GM21825 (cell line): Measurements from ENCODE around the gene NCK2.
A peak's percentile ranks its signal among the peaks of the same experiment; 100 is the strongest.

Source experiments
- ATAC-seq: cut with Tn5 transposase; IDR thresholded peaks from one replicate; pipeline ENCODE4 v1.9.1; 2021; ENCODE audit warnings: mild to moderate bottlenecking, moderate library complexity; ENCODE audit not compliant: unreplicated experiment

NCK2 gene

DNA sequence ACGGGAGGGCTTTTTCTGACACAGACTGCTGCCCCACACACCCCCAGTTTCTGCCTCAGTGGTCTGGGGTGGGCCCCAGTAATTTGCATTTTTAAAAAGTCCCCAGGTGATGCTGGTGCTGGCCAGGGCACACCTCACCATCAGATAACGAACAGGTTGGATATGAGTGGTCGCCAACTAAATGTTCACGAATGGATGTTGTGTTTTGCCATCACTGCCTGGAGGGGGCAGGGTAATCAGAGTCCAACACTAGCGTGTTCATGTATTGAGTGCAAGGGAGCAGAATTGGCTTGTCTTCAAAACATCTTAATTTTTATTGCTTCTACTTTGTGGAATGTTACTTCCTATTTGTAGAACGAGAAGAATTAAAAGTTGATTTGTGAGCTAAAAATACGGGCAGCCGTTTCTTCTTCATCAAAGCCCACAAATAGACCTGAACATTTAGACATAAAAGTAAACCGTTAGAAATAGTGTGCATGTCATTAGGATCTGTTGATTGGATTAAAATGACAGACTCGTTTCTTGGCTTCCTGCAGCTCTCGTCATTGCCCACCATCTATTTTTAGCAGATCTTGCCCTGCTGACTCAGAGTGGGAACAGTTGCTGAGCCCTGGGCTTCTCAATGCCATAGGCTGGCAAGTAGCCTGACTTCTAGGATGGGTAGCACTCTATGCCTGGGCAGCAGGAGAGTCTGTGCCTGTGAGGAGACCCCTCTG, 45.2 kb downstream of the NCK2 start:
- peak; percentile 77 for ATAC-seq

DNA sequence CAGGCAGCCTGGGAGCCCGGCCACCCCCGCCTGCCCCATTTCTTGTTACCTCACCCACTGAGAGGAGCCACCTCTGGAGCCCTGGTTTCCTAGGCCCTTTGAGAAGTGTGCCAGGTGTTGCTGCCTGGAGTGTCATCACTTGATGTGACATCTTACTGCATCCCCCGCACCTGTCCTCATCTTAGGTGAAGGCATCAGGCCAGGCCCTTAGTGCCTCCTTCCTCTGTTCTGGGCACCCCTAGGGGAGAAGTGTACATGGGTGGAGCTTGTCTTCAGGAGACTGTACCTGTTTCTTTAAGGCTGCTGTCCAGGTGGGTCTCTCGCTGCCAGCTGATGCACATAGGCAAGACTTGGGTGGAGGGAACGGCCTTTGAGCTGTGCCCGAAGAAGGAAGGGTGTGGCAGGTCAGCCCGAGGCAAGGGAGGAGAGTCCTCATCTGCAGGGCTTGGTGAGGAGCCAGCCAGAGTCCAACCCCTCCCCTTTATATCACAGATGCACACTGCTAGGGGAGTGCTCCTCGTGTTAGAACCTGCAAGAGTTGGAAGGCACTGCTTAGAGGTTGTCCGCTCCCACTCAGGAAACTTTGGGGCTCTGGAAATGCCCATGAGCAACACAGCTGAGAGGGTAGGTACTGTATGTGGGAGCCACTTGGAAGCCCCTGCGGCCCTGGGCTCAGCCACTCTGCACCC, 45.9 kb downstream of the NCK2 start:
- peak; percentile 13 for ATAC-seq

DNA sequence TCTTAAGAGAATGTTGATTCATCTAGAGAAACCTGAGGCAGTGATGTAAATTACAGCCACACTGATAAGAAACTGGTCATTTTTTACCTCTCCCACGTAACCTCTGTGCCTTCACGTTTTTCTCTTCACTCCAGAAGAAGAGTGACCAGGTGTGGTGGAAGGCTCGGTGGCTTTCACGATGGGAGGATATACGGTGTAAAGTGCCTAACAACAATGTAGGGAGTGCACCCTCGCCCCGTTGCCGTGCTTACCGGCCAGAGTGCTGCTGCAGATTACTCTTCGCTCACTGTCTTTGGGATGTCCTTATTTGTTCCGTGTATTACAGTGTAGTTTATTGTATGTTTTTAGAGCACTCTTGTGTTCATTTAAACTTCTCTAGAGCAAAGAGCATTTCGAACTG, 46.5 kb downstream of the NCK2 start:
- no peak for ATAC-seq

DNA sequence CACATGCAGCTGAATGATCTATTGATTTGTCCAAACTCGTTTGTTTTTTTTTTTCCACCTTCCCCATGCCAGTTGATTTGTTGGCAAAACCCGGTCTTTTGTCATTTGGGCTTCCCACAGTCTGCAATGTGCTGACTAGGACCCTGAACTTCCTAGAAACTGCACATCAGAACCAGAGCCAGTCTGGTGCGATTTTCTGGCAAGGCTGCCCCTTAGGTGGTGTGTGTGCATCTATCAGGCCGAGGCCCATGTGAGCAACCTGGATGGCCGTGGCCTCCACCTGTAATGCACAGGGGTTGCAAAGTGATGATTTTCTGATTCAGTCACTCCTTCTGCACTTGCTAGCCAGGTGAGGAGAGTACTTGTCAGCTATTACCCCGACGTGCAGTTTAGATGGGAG, 47.8 kb downstream of the NCK2 start:
- ATAC-seq = no peak

DNA sequence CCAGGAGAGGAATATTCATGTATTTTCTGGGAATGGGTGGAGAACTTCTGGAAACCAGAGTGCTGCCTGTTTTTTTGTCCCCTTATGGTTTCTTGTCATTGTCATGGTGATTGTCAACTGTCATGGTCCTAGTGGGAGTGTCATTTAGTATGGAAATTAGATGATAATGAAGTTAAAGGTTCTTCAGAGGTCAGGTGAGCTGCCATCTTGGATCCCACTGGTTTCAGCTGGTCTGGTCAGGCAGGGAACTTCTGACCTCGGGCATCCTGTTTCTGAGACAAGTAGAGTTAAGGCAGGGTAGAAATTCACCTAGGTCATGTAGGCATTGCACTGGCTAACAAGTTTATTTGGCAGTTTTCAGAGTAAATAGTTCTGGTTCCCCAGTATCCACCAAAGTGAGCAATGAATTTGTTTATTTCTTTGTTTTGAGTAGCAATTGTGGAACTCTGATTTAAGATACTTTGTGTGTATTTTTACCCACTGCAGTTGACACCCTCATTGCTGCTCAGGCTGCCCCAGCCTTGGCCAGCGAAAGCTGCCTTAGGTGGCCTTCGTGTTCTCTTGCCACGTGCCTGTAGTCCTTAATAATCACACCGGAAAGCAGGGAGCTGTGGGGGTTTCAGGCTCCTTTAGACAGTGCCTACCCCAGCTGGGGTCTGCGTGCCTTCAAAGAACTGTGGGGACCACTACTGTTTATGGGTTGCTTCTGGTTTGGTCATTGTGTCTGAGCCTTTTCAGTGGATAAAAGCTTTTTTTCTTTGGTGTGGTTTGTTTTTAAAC, 48.7 kb downstream of the NCK2 start:
- no peak for ATAC-seq

DNA sequence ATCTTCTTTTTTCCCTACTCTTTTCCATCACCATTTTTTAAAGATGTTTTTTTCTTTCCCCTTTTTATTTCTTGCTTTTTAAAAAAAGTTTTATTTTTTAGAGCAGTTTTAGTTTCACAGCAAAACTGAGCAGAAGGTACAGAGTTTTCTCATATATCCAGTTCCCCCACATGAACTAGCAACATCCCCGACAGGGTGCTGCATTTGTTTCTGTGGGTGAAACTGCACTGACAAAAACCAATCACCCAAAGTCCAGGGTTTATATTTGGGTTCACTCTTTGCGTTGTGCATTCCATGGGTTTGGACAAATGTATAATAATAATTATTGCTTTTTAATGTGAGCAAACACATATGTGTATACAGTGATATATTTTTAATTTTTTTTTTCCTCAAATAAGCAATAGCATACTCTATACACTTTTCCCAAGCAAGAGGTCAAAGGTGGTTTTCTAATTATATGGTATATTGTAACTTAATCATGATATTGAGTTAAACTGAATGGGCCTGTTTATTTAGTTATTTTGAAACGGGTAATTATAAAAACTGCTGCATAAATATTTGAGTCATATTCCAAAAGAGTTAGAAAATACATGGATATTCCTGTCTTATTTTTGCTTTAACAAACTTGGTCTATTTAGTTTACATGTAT, 50.3 kb downstream of the NCK2 start:
- ATAC-seq = no peak

DNA sequence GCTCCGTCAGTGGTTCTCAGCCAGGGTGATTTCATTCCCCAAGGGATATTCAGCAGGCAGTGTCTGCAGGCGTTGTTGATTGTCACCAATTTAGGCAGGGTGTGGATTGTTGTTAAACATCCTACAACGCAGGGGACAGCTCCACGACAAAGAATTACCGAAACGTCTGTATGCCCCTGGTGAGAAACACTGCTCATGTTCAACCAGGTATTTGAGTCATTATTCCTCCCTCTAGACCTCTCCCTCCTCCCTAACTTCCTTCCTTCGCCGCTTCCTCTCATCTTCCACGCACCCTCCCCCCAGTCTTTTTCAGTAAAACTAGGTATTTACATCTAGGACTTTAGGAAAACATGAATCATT, 50.8 kb downstream of the NCK2 start:
- ATAC-seq = no peak

DNA sequence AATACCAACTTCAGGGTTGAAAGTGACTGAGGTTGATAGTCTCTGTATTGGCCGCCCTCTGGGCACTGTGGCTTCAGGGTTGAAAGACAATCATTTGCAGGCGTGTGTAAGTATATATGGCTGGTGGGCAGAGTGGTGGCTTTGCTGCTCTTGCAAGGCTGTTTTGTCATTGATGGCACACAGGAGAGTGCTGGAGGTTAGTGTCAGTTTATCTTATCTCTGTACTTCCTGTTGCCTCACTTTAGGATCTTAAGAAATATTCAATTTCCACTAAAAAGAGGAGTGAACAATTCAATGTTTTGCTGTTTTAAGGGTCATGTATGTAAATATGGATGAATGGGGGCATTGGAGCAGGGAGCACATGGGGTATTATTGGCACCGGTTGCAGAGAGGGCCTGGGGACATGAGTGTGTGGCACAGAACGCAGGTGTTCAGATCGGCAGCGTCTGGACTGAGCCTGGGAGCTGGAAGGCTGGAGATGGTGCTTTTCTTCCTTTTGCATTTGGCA, 51.5 kb downstream of the NCK2 start:
- peak; percentile 27 for ATAC-seq

DNA sequence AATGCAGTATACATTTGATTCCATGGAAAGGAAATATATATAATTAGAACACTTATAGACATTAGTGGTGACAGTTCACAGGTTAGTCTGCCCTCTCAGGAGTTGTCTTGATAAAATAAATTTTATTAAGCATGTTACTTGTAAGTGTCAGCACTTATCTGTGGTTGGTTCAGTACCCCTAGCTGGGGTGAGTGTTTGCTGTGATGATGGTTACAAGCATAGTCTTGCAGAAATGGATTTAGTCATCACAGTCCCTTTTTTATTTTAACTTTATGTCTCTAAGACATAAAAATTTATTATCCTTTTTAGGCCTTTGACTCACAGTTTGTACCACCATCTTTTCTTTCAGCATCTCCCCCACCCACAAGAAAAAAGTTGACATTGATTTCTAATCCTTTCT, 52.1 kb downstream of the NCK2 start:
- ATAC-seq = no peak

DNA sequence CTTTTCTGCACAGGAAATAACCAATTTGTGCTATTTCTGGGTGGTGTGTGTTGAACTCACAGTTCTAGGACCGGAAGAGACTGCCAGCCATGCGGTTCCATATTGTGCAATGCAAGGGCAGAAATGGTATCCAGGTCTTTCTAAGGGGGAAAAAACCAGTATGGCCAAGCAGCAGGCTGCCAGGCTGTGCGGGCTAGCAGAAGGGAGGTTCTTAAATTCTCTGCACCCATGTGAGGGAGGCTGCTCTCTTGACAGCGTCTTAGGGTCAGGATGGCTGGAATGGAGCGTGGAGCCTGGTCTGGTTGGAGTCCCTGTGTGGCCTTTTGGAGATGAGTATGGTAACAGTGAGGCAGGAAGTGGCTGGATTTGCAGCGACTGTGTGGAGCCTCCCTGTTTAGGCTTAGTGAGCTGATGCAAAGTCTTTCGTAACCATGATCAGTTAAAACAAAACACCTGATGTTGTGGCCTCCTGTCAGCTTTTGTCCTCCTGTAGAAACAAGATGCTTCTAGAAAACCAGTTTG, 52.6 kb downstream of the NCK2 start:
- peak; percentile 48 for ATAC-seq

DNA sequence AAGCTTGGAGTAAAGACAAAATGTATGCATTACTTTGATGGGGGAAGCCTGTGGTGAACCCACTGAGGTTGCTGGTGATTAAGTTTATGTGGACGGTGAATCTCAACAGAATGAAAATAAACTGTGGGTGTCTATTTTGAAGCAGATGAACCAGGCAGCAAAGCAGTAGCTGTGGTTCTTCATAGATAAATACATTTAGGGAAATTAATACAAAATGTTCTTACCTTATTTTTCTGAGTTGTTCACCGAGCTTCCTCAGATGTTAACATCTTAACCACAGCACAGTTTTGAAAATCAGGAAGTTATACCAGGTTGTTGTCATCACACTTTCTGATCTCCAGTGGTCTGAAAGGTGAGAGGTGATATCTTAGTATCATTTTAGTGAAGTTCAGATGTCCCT, 53.9 kb downstream of the NCK2 start:
- no peak for ATAC-seq

DNA sequence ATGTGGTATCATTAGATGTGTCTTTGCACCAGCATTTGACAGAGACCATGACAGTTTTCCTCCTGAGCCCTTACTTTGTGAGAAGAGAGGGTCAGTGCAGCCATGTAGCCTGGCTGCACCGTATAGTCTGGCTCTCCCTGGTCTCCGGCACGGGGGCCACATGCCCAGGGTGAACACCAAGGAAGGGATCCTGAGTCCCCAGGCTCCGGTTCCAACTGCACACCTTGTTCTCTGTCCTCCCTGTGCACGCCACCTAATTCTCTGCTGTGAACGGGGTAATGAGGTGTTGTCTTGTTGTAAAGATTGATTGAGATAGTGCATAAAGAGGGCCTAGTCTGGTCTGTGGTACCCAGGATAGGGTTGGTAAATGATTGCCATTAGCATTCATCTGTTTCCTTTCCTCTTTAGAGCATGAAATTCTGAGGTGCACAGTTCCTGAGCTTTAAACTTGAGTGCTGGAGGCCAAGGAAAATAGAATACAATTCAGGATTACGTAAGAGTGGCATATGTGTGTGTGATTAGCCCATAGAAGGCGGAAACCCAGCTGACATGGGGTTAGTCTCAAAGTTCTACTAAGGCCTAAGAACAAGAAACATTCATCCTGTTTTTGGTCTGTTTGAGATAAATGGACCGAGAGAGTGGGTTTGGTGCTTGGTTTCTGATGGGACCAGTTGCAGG, 55.5 kb downstream of the NCK2 start:
- no peak for ATAC-seq

DNA sequence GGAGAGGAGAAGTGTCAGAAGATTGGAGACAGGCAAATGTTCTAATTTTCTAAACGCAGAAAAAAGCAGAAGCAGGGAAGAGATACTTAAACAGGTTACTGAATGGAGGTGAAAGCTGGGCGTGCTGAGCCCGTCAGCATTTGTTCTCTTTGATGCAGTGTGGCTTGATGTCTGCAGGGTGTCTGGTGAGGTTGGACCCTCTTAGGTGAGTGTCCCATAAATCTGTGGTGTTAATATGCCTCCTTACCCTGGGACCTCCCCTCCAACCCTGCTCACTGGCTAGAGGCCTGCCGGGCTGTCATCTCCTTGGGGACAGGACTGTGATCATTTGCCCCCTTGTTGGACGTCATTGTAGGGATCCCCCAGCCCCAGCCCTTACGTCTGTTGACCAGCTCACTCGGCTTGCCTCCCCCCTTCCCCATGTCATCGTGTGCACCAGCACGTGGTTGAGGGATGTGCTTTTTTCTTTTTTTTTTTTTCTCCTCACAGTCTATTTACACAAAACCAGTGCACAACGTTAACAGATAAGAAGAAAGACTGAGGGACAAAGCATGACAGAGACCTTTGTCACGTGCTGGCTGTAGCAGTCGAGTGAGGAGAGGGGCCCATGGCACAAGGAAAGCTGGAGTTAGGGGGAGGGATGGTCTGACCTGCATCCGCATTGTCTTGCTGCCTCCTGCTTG, 56.4 kb downstream of the NCK2 start:
- no peak for ATAC-seq

DNA sequence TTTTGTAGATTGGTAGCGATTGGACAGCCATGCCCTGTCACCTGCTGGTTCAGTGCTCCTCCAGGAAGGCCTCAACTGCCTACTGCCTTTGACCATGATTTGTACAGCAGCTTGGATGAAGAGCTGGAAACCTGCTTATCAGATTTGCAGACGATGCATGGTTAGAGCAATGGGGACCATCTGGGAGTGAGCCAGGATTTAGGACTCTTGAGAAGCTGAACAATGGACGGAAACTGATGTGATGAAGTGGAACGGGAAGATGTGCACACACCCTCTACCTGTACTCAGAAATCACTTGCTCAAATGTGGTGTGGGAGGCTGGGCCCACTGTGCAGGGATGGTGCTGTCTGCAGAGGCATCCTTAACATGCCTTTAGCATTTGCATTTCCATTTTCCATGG, 57.2 kb downstream of the NCK2 start:
- ATAC-seq = no peak

DNA sequence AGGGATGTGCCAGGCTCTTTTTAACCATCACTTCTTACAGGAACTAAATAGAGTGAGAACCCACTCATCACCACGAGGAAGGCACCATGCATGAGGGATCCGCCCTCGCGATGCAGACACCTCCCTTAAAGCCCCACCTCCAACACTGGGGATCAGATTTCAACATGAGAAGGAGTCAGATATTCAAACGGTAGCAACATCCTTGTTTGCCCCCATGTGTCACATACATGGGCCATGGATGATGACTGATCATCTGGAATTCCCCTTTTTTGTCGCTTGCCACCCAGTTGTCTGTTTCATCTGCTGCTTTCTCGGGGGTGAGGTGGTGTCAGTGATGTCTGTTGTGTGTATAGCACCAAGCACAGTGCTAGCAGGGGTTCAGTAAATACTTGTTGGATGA, 57.9 kb downstream of the NCK2 start:
- peak; percentile 64 for ATAC-seq

DNA sequence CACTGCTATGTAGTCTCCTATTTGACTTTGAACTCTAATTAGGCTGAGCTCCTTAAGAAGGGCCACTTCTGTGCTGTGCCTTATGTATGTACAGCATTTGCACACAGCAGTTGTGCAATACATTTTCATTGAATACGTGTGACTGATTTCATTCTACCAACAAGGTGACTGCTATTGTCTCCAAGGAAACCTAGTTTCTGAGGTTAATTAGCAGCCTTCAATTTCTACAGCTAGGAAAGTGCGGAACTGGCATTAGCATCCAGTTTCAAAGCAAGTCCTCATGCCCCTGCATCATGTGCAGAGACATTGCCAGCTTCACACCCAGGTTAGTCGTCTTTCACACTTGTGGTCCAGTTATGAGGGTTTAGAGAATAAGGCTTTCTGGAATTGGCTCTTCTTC, 58.6 kb downstream of the NCK2 start:
- ATAC-seq = no peak

DNA sequence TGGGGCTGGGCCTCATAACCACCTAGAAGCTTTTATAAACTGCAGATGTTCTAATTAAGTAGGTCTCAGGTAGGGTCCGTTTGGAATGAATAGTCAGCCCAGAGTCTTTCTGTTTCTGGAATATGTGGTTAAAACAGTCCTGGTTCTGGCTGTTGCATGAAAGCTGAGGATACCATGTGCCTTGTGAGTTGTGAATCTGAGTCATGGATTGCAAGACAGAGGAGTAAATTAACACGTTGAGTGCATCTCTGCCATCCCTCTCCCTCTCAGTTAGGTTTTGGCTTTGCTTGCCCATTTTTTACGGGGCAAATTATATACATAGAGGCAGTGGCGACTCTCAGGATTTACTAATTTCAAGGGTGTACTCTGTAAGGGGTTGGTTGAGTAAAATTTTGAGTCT, 59.1 kb downstream of the NCK2 start:
- ATAC-seq = no peak

DNA sequence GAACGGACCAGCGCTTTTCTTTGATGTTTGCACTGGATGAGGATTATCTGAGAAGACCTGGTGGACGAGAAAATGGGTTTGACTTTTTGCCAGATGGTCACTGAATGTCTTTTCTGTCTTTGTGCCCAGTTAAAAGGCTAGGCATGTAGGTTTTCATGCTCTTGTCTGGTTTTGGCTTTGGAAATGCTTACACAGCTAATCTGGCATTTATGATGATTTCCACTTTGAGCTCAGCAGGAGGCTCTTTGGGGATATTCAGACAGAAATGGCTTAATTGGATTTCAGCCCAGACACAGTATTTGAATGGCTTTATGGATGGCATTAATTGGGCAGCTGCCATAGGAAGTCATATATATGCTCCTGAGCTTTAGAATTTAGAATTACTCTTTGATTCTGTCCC, 59.6 kb downstream of the NCK2 start:
- ATAC-seq = no peak

DNA sequence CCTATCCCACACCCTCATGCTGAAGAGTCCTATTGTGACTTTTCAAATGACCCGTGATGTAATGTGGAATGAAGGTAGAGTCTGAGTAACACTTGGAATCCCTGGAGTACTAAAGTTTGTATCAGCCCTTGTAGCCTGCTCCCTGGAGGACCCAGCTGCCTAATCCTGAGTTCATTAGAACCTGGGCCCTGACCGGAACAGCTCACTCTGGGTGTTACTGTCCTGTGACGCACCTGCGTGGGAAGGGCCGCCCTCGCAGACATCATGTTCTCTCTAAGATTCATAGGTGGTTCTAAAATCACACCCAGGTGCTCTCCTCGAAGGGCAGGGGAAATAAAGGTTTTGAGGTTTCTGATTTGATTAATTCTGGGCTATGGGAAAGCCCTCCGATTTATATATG, 62.3 kb downstream of the NCK2 start:
- ATAC-seq = no peak
